GM12875 (cell line): ENCODE results near the gene PDCD1.

Experiments used
- H3K4me3 ChIP-seq: one replicate; pipeline ENCODE4 v1.5.1; 2011; ENCODE audit warnings: low read depth, low read length, control low read depth
- TF ChIP-seq, protein P1 (sequence below): IDR thresholded peaks from 2 replicates; pipeline ENCODE4 v1.5.1; 2011; ENCODE audit warnings: low read depth, mild to moderate bottlenecking, control low read depth, inconsistent platforms, low read length, moderate library complexity, borderline replicate concordance; ENCODE audit not compliant: insufficient read depth

PDCD1 gene

DNA sequence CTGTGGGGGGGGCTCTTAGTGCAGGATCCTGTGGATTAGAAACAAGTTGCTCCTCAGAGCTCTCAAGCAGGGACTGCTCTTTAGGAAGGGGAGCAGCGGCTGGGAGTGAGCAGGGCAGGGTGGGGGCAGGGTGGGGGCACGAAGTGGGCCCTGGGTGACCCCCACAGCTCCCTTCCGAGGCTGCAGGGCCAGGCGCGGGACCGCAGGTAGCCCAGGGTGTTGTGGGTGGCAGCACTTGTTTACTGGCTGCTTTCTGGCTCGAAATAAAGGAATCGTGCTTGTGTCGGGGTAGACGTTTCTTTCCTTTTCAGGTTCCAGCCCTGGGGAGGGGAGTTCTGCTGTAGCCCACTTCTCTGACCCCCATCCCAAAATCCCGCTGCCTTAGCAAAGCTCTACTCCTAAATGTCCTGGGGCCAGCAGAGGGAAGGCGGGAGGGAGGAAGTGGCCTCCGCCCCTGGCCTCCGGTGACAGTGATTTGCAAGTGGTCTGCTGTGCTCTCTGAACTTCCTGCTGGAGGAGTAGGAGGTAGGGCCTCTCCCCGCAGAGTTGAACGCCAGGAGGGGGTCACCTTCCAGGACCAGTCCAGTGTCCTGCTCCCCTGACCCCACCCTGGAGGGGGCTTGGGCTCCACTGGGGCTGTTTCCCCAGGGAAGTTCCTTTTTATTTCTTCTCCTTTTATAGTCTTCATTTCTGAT lies 41.4 kb downstream of the PDCD1 start:
- TF ChIP-seq, protein P1, sequence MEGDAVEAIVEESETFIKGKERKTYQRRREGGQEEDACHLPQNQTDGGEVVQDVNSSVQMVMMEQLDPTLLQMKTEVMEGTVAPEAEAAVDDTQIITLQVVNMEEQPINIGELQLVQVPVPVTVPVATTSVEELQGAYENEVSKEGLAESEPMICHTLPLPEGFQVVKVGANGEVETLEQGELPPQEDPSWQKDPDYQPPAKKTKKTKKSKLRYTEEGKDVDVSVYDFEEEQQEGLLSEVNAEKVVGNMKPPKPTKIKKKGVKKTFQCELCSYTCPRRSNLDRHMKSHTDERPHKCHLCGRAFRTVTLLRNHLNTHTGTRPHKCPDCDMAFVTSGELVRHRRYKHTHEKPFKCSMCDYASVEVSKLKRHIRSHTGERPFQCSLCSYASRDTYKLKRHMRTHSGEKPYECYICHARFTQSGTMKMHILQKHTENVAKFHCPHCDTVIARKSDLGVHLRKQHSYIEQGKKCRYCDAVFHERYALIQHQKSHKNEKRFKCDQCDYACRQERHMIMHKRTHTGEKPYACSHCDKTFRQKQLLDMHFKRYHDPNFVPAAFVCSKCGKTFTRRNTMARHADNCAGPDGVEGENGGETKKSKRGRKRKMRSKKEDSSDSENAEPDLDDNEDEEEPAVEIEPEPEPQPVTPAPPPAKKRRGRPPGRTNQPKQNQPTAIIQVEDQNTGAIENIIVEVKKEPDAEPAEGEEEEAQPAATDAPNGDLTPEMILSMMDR: no peak
- no peak overlapping the region for H3K4me3 ChIP-seq

DNA sequence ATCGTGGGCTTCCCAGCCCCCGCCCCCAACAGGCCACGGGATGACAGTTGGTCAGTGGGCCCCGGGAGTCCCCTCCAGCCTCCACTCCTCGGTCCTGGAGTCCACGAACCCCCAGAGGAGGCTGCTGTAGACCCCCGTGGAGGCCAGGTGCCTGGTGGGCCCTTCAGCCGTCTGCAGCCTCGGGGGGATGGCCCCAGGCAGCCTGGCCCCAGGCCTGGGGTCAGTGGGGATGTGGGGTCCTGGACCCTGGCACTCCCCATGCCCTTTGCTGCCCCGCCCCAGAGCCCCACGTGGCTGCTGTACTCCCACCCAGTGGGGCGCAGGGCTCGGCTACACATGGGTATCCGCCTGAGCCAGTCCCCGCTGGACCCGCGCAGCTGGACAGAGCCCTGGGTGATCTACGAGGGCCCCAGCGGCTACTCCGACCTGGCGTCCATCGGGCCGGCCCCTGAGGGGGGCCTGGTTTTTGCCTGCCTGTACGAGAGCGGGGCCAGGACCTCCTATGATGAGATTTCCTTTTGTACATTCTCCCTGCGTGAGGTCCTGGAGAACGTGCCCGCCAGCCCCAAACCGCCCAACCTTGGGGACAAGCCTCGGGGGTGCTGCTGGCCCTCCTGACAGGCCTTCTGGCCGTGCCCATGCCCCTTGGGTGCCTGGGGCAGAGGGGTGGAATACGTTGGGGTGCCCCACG lies 42.1 kb downstream of the PDCD1 start:
- H3K4me3 ChIP-seq: no peak overlapping the region
- TF ChIP-seq, protein P1: no peak

DNA sequence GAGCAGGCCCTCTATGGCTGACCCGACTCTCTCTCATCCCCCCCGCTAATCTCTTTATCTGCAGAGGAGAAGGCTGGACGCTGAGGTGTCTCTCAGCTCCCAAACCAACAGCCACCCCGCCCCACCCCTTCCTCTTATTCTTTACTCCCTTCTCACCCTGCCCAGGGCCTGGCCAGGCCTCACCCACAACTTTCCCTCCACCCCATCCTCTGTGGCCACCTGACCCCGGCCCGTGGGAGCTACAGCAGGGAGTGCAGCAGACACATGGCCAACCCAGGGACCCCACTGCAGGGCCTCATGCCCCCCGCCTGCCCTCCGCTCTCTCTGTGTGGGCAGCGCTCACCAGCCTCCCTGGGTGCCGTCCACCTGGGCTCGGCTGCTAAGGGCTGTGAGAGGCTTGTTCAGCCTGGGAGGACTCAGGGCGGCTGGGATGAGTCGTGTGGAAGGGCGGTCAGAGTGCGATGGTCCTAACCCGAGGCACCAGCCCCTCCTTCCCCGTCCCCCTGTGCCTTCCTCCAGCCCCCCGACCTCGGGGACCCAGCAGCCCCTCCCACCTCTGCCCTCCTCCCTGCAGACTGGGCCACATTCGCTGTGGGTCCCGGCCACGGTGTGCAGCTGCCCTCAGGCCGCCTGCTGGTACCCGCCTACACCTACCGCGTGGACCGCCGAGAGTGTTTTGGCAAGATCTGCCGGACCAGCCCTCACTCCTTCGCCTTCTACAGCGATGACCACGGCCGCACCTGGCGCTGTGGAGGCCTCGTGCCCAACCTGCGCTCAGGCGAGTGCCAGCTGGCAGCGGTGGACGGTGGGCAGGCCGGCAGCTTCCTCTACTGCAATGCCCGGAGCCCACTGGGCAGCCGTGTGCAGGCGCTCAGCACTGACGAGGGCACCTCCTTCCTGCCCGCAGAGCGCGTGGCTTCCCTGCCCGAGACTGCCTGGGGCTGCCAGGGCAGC lies 42.9 kb downstream of the PDCD1 start:
- H3K4me3 ChIP-seq: no peak overlapping the region
- TF ChIP-seq, protein P1: no peak

DNA sequence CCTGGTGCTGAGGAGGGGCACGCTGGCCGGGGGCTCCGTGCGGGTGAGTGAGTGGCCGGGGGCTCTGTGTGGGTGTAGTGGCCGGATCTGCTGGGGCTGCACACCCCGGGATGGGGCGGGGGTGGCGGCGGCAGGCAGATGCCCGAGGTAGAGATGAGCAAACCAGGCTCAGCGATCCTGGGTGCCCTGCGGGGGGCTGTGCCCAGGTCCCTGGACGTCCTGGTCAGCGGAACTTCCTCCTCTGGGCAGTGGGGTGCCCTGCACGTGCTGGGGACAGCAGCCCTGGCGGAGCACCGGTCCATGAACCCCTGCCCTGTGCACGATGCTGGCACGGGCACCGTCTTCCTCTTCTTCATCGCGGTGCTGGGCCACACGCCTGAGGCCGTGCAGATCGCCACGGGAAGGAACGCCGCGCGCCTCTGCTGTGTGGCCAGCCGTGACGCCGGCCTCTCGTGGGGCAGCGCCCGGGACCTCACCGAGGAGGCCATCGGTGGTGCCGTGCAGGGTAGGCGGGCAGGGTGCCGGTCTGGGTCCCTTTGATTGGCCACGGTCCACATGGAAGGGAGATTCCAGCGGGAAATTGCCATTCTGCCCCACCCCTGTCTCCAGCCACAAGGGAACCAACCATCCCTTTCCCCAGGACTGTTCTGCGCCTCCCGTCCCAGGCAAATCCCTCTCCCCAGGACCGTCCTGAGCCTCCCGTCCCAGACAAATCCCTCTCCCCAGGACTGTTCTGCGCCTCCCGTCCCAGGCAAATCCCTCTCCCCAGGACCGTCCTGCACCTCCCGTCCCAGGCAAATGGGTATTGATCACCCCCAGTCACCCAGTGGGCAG lies 43.8 kb downstream of the PDCD1 start:
- H3K4me3 ChIP-seq: no peak overlapping the region
- TF ChIP-seq, protein P1: no peak

DNA sequence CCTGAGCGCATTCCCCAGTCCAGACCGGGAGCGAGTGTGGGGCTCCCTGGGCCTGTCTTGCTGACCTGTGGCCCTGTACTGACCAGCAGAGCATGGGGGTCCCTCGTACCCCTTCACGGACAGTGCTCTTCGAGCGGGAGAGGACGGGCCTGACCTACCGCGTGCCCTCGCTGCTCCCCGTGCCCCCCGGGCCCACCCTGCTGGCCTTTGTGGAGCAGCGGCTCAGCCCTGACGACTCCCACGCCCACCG lies 44.4 kb downstream of the PDCD1 start:
- TF ChIP-seq, protein P1: no peak
- no peak overlapping the region for H3K4me3 ChIP-seq

DNA sequence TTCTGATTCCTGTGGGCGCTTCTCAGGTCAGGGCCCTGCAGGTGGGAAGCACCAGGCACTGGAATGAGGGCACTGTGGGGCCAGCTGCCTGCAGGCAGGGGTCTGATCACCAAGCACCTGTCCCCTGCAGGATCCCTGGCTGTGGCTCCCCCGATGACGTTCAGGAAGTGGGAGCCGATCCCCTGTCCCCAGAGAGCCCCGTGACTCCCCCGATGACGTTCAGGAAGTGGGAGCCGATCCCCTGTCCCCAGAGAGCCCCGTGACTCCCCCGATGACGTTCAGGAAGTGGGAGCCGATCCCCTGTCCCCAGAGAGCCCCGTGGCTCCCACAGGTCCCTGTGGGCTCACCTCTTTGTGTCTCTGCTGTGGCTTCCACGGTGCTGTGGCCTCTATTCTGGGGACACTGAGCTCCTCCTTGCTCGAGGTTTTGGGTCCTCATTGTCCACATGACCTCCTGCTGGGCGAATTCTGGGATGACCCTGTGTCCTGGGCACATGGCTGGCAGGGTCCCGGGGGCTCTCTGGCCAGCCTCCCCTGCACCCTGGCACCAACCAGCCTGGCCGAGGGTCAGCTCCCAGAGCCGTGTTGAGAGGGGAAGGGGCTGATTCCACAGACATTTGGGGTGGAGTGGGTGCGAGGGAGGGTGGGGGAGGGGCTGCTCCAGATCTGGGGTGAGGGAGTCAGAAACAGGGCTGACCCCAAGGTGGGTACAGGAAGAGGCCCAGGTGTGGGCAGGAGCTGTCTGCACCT lies 44.9 kb downstream of the PDCD1 start:
- TF ChIP-seq, protein P1: no peak
- H3K4me3 ChIP-seq: no peak overlapping the region
